Activated T-helper 1 cell treated with anti-CD3 and anti-CD28 coated beads, Interleukin-12 subunit alpha, Interleukin-12 subunit beta, Interleukin-2, Interleukin-4 antibody, amounts not matched to agents 30 ng/mL and 10 ng/mL and 1 ng/mL, durations not matched to agents 14 hours and 24 hours and 36 hours (primary cell): ENCODE measurements around the gene RNF187. TPM values are rescaled to one million over a fixed set of nuclear protein-coding genes. Genes with fewer than 3 reads are reported as not detected.

Experiments used
- DNase-seq: peaks from one replicate; pipeline ENCODE4 v3.0.0; 2021; ENCODE audit warnings: low spot score
- H3K27ac Mint-ChIP-seq: one replicate; pipeline ENCODE4 v1.8.0; 2021; ENCODE audit warnings: mild to moderate bottlenecking, mixed read lengths
- H3K27me3 Mint-ChIP-seq: one replicate; pipeline ENCODE4 v1.8.0; 2022; ENCODE audit warnings: mild to moderate bottlenecking, moderate library complexity, mixed read lengths; ENCODE audit not compliant: insufficient read depth
- H3K36me3 Mint-ChIP-seq: one replicate; pipeline ENCODE4 v1.8.0; 2021; ENCODE audit warnings: low read depth, mixed read lengths
- H3K4me1 Mint-ChIP-seq: one replicate; pipeline ENCODE4 v1.8.0; 2021; ENCODE audit warnings: low read depth, mixed read lengths
- H3K4me3 Mint-ChIP-seq: one replicate; pipeline ENCODE4 v1.8.0; 2021; ENCODE audit warnings: mild to moderate bottlenecking, moderate library complexity, mixed read lengths
- H3K9me3 Mint-ChIP-seq: one replicate; pipeline ENCODE4 v1.8.0; 2021; ENCODE audit warnings: mixed read lengths
- intact Hi-C: fragments of 100-400 bp; cut with micrococcal nuclease; formaldehyde crosslinking; loops from one replicate; pipeline ENCODE4 v1.15.1; 2024
- total RNA-seq: library from RNA; stranded (reverse); gene quantifications from 2 replicates; pipeline ENCODE4 v1.2.3, GENCODE V29; 2022

Gene RNF187
- total RNA-seq, 1 donor from 2014 or later: 137 TPM

GRCh38 chr1:228510101-228510802 is 23.1 kb downstream of the RNF187 start:
- Mint-ChIP-seq H3K27ac (no peak overlapping the region), H3K27me3 (peaks cover 12% of the 10 kb centered on the region), H3K4me3 (no peak overlapping the region), H3K4me1 (peaks cover 6% of the 10 kb centered on the region), H3K9me3 (no peaks in the 10 kb centered on the region), H3K36me3 (no peaks in the 10 kb centered on the region)
- intact Hi-C loops: no loop called here
- no peak for DNase-seq

- no peak overlapping the region for H3K27ac Mint-ChIP-seq
- no peaks in the 10 kb centered on the region for H3K9me3 Mint-ChIP-seq
- DNase-seq: no peak
- H3K27me3 Mint-ChIP-seq: peaks cover 11% of the 10 kb centered on the region
- peaks cover 6% of the 10 kb centered on the region for H3K4me1 Mint-ChIP-seq
- no peak overlapping the region for H3K4me3 Mint-ChIP-seq
- no peaks in the 10 kb centered on the region for H3K36me3 Mint-ChIP-seq
- intact Hi-C loops: no loop called here
Observed at GRCh38 chr1:228510803-228511413, 23.7 kb downstream of the RNF187 start.

GRCh38 chr1:228511546-228512445 is 24.6 kb downstream of the RNF187 start:
- Mint-ChIP-seq H3K27ac (no peak overlapping the region), H3K4me3 (no peak overlapping the region), H3K27me3 (peaks cover 12% of the 10 kb centered on the region), H3K9me3 (no peaks in the 10 kb centered on the region), H3K36me3 (no peaks in the 10 kb centered on the region), H3K4me1 (peaks cover 6% of the 10 kb centered on the region)
- intact Hi-C loops: no loop called here
- DNase-seq: no peak

- Mint-ChIP-seq H3K27me3 (peaks cover 20% of the 10 kb centered on the region), H3K9me3 (no peaks in the 10 kb centered on the region), H3K36me3 (no peaks in the 10 kb centered on the region), H3K4me1 (peaks cover 6% of the 10 kb centered on the region), H3K27ac (no peak overlapping the region), H3K4me3 (no peak overlapping the region)
- DNase-seq: no peak
- intact Hi-C loops: no loop called here
Observed at GRCh38 chr1:228512781-228513198, 25.6 kb downstream of the RNF187 start.

GRCh38 chr1:228513236-228513900 is 26.2 kb downstream of the RNF187 start:
- intact Hi-C loops: no loop called here

GRCh38 chr1:228514421-228514820 is 27.2 kb downstream of the RNF187 start:
- Mint-ChIP-seq H3K36me3 (no peaks in the 10 kb centered on the region), H3K27me3 (peaks cover 21% of the 10 kb centered on the region), H3K27ac (no peak overlapping the region), H3K9me3 (no peaks in the 10 kb centered on the region), H3K4me3 (no peak overlapping the region), H3K4me1 (peaks cover 6% of the 10 kb centered on the region)
- intact Hi-C loops: loop anchor here (2.0 kb wide), 1 partner anchor 50 kb away; no protein-coding TSS in a partner anchor
- no peak for DNase-seq

More at GRCh38 chr1:228513236-228513900, 26.2 kb downstream of the RNF187 start:
- Mint-ChIP-seq H3K4me1 (peaks cover 6% of the 10 kb centered on the region), H3K9me3 (no peaks in the 10 kb centered on the region), H3K27ac (no peak overlapping the region), H3K36me3 (no peaks in the 10 kb centered on the region), H3K27me3 (peaks cover 25% of the 10 kb centered on the region), H3K4me3 (no peak overlapping the region)
- no peak for DNase-seq

GRCh38 chr1:228515200-228515834 is 28.1 kb downstream of the RNF187 start:
- DNase-seq: no peak

GRCh38 chr1:228517655-228518054 is 30.5 kb downstream of the RNF187 start:
- intact Hi-C loops: no loop called here
- H3K27ac Mint-ChIP-seq: no peak overlapping the region
- H3K4me3 Mint-ChIP-seq: no peak overlapping the region
- no peak for DNase-seq
- H3K27me3 Mint-ChIP-seq: peaks cover 15% of the 10 kb centered on the region
- no peaks in the 10 kb centered on the region for H3K36me3 Mint-ChIP-seq
- no peaks in the 10 kb centered on the region for H3K9me3 Mint-ChIP-seq
- H3K4me1 Mint-ChIP-seq: peaks cover 5% of the 10 kb centered on the region

More at GRCh38 chr1:228515200-228515834, 28.1 kb downstream of the RNF187 start:
- H3K36me3 Mint-ChIP-seq: no peaks in the 10 kb centered on the region
- peaks cover 6% of the 10 kb centered on the region for H3K4me1 Mint-ChIP-seq
- H3K27me3 Mint-ChIP-seq: peaks cover 19% of the 10 kb centered on the region
- H3K4me3 Mint-ChIP-seq: no peak overlapping the region
- no peak overlapping the region for H3K27ac Mint-ChIP-seq
- no peaks in the 10 kb centered on the region for H3K9me3 Mint-ChIP-seq
- intact Hi-C loops: loop anchor here (1.0 to 2.0 kb wide), 5 partner anchors 14 to 384 kb away; no protein-coding TSS in a partner anchor

- H3K4me3 Mint-ChIP-seq: no peak overlapping the region
- DNase-seq: no peak
- H3K27me3 Mint-ChIP-seq: peaks cover 2% of the 10 kb centered on the region
- H3K9me3 Mint-ChIP-seq: peaks cover 3% of the 10 kb centered on the region
- intact Hi-C loops: no loop called here
- no peaks in the 10 kb centered on the region for H3K36me3 Mint-ChIP-seq
- H3K4me1 Mint-ChIP-seq: no peaks in the 10 kb centered on the region
- H3K27ac Mint-ChIP-seq: no peak overlapping the region
Observed at GRCh38 chr1:228527596-228527995, 40.4 kb downstream of the RNF187 start.

GRCh38 chr1:228528612-228529011 is 41.4 kb downstream of the RNF187 start:
- intact Hi-C loops: no loop called here
- DNase-seq: no peak
- Mint-ChIP-seq H3K27me3 (peaks cover 2% of the 10 kb centered on the region), H3K4me3 (no peak overlapping the region), H3K4me1 (no peaks in the 10 kb centered on the region), H3K36me3 (no peaks in the 10 kb centered on the region), H3K27ac (no peak overlapping the region), H3K9me3 (peaks cover under 1% of the 10 kb centered on the region)

GRCh38 chr1:228530086-228530758 is 43.0 kb downstream of the RNF187 start:
- H3K4me1 Mint-ChIP-seq: no peaks in the 10 kb centered on the region
- H3K4me3 Mint-ChIP-seq: no peak overlapping the region
- DNase-seq: no peak
- no peaks in the 10 kb centered on the region for H3K9me3 Mint-ChIP-seq
- H3K36me3 Mint-ChIP-seq: no peaks in the 10 kb centered on the region
- no peak overlapping the region for H3K27ac Mint-ChIP-seq
- intact Hi-C loops: no loop called here
- peaks cover 2% of the 10 kb centered on the region for H3K27me3 Mint-ChIP-seq
